ENCODE results near the gene JAKMIP2. TPM values are rescaled to one million over a fixed set of nuclear protein-coding genes. Genes with fewer than 3 reads are reported as not detected.

Gene JAKMIP2
- total RNA-seq, 6 experiments from 2014 or later, result 0.07 to 0.56 (median 0.31) TPM

GRCh38 chr5:147578228-147579024, 204.1 kb downstream of the JAKMIP2 start:
- 26% methylated on average over 8 of the region's 8 CpGs for WGBS (ENCODE audit: insufficient coverage, low coverage, low lambda C conversion rate, missing lambda C conversion rate)
- Histone ChIP-seq H3K4me3 (no peak overlapping the region), H3K27ac (no peak overlapping the region), H3K36me3 (no peaks in the 10 kb centered on the region), H3K4me1 (no peaks in the 10 kb centered on the region), H3K27me3 (no peaks in the 10 kb centered on the region), H3K9me3 (no peaks in the 10 kb centered on the region)
- intact Hi-C loops (cut with DNase I), result loop anchor here in 1 of 2 donors (5.0 kb wide), 1 partner anchor 126 kb away; no protein-coding TSS in a partner anchor
- ATAC-seq, result peak; percentile 81 to 90 (median 85)
- no peak for DNase-seq
- TF ChIP-seq POLR2A (IDR thresholded peaks at IDR 0.05) (no peak), CTCF (IDR thresholded peaks at IDR 0.05) (peak; percentile 63 to 71 (median 64))

DNA sequence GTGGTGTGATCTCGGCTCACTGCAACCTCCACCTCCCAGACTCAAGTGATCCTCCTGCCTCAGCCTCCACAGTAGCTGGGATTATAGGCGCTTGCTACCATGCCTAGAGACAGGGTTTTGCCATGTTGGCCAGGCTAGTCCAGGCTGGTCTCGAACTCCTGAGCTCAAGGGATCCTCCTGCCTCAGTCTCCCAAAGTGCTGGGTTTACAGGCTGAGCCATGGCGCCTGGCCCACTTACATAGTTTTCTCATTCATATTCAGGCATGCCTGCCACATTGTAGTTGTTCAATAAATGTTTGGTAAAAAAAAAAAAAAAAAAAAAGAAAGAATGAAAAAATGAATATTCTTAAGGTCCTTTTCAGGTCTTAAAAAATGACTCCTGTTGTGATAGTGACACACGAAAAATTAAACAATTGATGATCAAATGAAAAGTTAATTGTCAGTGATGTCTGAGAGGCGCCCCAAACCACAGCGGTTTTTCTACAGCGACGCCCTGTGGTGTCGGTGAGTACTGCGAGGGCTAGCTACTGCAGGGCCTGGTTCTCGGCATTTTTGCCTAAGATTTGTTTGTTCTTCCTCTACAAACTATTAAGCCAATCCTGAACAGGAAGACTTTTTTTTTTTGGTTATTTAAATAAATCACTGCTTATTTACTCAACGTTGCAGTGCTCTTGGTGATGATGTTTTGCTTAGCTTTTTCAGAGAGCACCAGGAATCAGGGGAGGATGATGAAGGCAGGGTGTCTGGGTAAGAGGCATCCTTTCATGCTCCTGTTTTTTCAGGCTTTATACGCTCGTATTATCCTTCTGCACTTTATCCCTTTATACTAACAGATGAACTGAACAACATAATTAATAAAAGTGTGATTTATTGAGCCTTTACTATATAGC, 205.6 kb downstream of the JAKMIP2 start:
- intact Hi-C loops (cut with DNase I), result loop anchor here in 1 of 2 donors (5.0 kb wide), 1 partner anchor 125 kb away; no protein-coding TSS in a partner anchor
- Histone ChIP-seq H3K27me3 (no peaks in the 10 kb centered on the region), H3K36me3 (no peaks in the 10 kb centered on the region), H3K9me3 (no peaks in the 10 kb centered on the region), H3K27ac (no peak overlapping the region), H3K4me1 (no peaks in the 10 kb centered on the region), H3K4me3 (no peak overlapping the region)
- WGBS (ENCODE audit: insufficient coverage, low coverage, low lambda C conversion rate, missing lambda C conversion rate), result 34% methylated on average over 15 of the region's 15 CpGs
- peak; percentile 81 to 94 (median 85) for ATAC-seq
- peak; percentile 74 to 88 (median 82) for TF ChIP-seq CTCF (IDR thresholded peaks at IDR 0.05)
- no peak for TF ChIP-seq POLR2A (IDR thresholded peaks at IDR 0.05)
- DNase-seq, result peak in 2 of 3 donors; percentile 49 to 58

DNA sequence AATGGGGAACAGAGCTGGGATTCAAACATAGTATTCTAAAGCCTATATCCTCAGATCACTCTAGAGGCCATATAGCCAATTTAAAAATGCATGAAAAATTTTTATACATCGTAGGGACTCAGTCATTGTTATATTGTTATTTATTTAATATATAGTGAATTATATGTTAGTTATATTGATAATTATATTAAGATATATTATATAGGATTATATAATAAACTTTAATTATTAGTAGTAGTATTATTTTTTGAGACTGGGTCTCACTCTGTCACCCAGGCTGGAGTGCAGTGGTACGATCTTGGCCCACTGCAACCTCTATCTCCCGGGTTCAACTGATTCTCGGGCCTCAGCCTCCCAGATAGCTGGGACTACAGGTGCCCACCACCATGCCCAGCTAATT, 206.9 kb downstream of the JAKMIP2 start:
- ATAC-seq, result no peak
- intact Hi-C loops (cut with DNase I), result loop anchor here in 1 of 2 donors (5.0 kb wide), 1 partner anchor 123 kb away; no protein-coding TSS in a partner anchor
- no peaks in the 10 kb centered on the region for H3K36me3 ChIP-seq
- no peaks in the 10 kb centered on the region for H3K9me3 ChIP-seq
- no peak for DNase-seq
- H3K27ac ChIP-seq, result no peak overlapping the region
- H3K4me1 ChIP-seq, result no peaks in the 10 kb centered on the region
- no peak overlapping the region for H3K4me3 ChIP-seq
- H3K27me3 ChIP-seq, result no peaks in the 10 kb centered on the region
- TF ChIP-seq CTCF (IDR thresholded peaks at IDR 0.05) (no peak), POLR2A (IDR thresholded peaks at IDR 0.05) (no peak)
- 93% methylated on average over 4 of the region's 4 CpGs for WGBS (ENCODE audit: insufficient coverage, low coverage, low lambda C conversion rate, missing lambda C conversion rate)

- TF ChIP-seq CTCF (IDR thresholded peaks at IDR 0.05) (no peak), POLR2A (IDR thresholded peaks at IDR 0.05) (no peak)
- Histone ChIP-seq H3K9me3 (no peaks in the 10 kb centered on the region), H3K27ac (no peak overlapping the region), H3K27me3 (no peaks in the 10 kb centered on the region), H3K36me3 (no peaks in the 10 kb centered on the region), H3K4me3 (no peak overlapping the region), H3K4me1 (no peaks in the 10 kb centered on the region)
- no peak for ATAC-seq
- 75% methylated on average over 1 of the region's 1 CpG for WGBS (ENCODE audit: insufficient coverage, low coverage, low lambda C conversion rate, missing lambda C conversion rate)
- intact Hi-C loops (cut with DNase I), result no loop called here
- DNase-seq, result no peak
These were observed 209.3 kb downstream of the JAKMIP2 start for GRCh38 chr5:147573211-147573610.
